ENCODE results near the gene PTCH1.
A peak's percentile ranks its signal among the peaks of the same experiment; 100 is the strongest.

PTCH1 gene

DNA sequence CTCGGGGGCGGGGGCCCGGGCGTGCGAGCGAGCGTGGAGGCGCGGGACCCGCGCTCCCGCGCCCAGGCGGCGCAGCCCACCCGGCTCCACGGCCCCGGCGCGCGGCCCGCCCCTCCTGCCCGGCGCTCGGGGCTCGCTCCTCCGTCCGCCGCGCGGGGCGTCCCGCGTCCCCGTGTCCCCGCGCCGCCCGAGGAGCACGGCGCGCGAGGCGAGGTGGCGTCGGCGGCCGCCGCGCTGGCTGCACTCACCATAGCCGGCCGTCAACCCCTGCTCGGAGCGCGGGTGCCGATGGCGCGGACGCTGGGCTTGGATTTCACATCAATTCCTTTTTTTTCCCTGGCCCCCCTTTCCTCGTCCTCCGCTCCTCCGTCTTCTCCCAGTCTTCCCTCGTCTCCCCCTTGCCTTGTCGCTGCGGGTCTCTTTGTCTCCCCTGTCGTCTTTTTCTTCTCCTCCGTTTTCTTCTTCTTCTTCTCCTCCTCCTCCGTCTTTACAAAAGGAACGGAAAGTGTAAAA is 494 bp downstream of the PTCH1 start:
- no peak for TF ChIP-seq CTCF (IDR thresholded peaks at IDR 0.05; ENCODE audit: low read depth, low read length)
- no peak for DNase-seq
- no peaks in the 10 kb centered on the region for H3K36me3 ChIP-seq
- H3K27ac ChIP-seq: no peak overlapping the region
- no peaks in the 10 kb centered on the region for H3K27me3 ChIP-seq (ENCODE audit: insufficient read depth, low read depth, severe bottlenecking)
- peak overlapping the region; percentile 85 for H3K4me3 ChIP-seq (ENCODE audit: low read depth, low read length)
- H3K9me3 ChIP-seq (ENCODE audit: severe bottlenecking): no peaks in the 10 kb centered on the region

- no peak for TF ChIP-seq CTCF (IDR thresholded peaks at IDR 0.05; ENCODE audit: low read depth, low read length)
- no peaks in the 10 kb centered on the region for H3K9me3 ChIP-seq (ENCODE audit: severe bottlenecking)
- peak overlapping the region; percentile 50 for H3K4me3 ChIP-seq (ENCODE audit: low read depth, low read length)
- no peaks in the 10 kb centered on the region for H3K36me3 ChIP-seq
- DNase-seq: peak; percentile 72
- H3K27ac ChIP-seq: no peak overlapping the region
- no peaks in the 10 kb centered on the region for H3K27me3 ChIP-seq (ENCODE audit: insufficient read depth, low read depth, severe bottlenecking)
Observed at GRCh38 chr9:95515272-95516113, 1.3 kb downstream of the PTCH1 start.

DNA sequence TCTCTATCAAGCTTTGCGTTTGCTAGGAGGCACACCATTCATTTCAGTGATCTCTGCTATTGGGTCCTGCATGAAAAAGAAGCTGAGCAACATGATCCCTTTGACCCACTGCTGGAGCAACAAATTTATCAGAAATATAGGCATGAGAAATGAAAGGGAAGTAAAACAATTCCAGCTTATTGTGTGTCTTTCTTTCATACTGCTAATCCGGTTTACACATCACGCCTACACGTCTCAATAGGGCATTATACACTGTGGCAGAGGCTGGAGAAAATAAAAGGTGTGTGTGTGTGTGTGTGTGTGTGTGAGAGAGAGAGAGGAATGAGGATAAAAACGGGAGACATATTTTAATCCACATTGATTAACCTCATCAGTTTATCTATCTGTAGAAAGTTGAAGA is 2.4 kb downstream of the PTCH1 start:
- no peak overlapping the region for H3K4me3 ChIP-seq (ENCODE audit: low read depth, low read length)
- no peaks in the 10 kb centered on the region for H3K9me3 ChIP-seq (ENCODE audit: severe bottlenecking)
- no peaks in the 10 kb centered on the region for H3K36me3 ChIP-seq
- no peak overlapping the region for H3K27ac ChIP-seq
- no peak for TF ChIP-seq CTCF (IDR thresholded peaks at IDR 0.05; ENCODE audit: low read depth, low read length)
- H3K27me3 ChIP-seq (ENCODE audit: insufficient read depth, low read depth, severe bottlenecking): no peaks in the 10 kb centered on the region
- DNase-seq: no peak

DNA sequence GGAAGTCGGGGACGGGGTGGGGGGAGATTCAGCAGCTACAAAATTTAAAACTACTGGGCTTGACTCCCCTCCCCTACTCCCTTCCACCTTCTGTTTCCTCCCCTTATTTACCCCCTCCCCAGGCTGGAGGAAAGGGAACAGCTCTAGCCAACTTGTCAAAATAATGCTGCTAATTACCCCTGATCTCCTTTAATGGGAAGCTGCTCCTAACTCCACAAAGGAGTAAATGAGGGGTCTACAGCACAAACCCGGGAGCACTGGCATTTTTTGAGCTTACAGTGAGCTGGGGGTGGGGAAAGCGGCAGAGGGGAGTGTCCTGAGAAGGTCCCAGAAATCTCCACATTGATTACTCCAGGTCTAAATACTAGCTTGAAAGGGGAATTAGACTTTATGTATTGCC is 3.1 kb downstream of the PTCH1 start:
- no peak for DNase-seq
- H3K27me3 ChIP-seq (ENCODE audit: insufficient read depth, low read depth, severe bottlenecking): no peaks in the 10 kb centered on the region
- H3K4me3 ChIP-seq (ENCODE audit: low read depth, low read length): no peak overlapping the region
- no peak for TF ChIP-seq CTCF (IDR thresholded peaks at IDR 0.05; ENCODE audit: low read depth, low read length)
- H3K27ac ChIP-seq: no peak overlapping the region
- no peaks in the 10 kb centered on the region for H3K9me3 ChIP-seq (ENCODE audit: severe bottlenecking)
- H3K36me3 ChIP-seq: no peaks in the 10 kb centered on the region

DNA sequence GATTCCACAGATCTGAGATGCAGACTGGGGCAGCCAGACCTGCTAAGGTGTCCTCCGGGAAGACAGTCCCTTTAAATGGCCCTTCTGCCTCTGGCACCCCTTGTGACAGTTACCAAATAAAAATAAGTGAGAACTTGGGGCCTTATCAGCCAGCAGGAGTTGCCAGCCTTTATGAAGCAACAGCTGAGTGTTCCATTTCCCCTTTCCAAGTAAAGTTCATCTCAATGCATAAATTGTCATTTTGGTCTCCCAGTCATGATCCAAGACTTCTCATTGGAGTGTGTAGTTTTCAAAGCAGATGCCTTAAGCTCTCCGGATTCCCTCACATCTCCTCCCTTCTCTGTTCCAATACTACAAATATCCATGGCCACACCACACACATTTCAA is 4.1 kb downstream of the PTCH1 start:
- no peak for TF ChIP-seq CTCF (IDR thresholded peaks at IDR 0.05; ENCODE audit: low read depth, low read length)
- H3K9me3 ChIP-seq (ENCODE audit: severe bottlenecking): no peaks in the 10 kb centered on the region
- no peak overlapping the region for H3K27ac ChIP-seq
- no peak for DNase-seq
- H3K27me3 ChIP-seq (ENCODE audit: insufficient read depth, low read depth, severe bottlenecking): no peaks in the 10 kb centered on the region
- peak overlapping the region; percentile 92 for H3K4me3 ChIP-seq (ENCODE audit: low read depth, low read length)
- H3K36me3 ChIP-seq: no peaks in the 10 kb centered on the region
